CD4-positive, alpha-beta T cell treated with Interleukin-21 for 1 hour (primary cell): ENCODE results near the gene SDCCAG8.

ENCODE experiments used
- DNase-seq: peaks from one replicate; pipeline ENCODE4 v3.0.0-alpha.2; 2020

The SDCCAG8 gene

DNA sequence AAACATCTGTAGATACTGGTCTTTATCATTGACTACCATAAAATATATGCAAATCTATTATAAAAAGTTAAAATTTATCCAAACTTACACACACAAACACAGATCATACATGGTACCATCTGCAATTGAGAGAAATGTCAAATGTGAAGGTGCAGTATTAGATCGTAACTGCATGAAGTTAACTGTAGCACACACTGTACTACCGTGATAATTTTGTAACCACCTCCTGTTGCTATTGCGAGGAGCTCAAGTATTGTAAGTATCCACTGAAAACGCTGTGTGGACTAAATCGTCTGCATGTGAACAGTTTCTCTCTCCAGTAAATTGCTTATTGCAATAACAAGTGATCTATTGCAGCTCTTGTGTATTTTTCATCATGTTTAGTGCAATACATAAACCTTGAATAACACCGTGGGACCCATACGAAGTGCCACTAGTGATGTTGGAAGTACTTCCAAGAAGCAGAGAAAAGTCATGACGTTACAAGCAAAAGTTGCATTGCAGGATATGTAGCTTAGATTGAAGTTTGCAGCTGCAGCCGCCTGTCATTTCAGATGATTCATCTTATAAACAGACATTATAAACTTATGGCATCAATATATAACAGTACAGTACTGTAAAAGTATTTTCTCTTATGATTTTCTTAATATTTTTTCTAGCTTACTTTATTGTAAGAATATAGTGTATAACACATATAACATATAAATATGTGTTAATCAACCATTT, 172.9 kb downstream of the SDCCAG8 start:
- DNase-seq, result no peak

DNA sequence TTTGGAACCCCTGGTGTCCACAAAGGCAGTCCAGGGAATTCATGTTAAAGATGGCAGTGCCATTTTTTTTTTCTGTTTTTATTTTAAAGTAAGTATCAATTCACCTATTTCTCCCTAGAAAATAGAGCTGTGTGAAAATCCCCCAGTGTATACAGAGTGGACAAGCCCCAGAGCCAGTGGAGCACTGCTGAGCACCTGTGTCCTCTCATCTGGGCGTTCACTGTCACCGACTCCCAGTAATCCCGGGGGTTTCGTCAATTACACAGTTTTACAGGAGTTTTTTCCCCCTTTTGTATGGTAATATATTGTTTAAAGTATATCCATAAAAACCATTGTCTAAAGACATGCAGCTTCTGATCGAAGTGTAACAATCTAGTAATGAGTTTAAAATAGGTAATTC, 175.8 kb downstream of the SDCCAG8 start:
- no peak for DNase-seq

DNA sequence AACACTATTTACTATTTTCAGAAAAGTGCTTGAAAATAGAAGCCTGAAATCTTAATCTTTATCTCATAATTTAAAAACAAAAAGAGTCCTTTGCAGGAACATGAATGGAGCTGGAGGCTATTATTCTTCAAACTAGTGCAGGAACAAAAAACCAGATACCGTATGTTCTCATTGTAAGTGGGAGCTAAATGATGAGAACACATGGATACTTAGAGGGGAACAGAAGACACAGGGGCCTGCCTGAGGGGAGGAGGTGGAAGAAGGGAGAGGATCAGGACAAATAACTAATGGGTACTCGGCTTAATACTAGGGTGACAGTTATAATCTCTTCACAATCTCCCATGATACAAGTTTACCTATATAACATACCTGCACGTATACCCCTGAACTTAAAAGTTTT, 176.3 kb downstream of the SDCCAG8 start:
- no peak for DNase-seq

DNA sequence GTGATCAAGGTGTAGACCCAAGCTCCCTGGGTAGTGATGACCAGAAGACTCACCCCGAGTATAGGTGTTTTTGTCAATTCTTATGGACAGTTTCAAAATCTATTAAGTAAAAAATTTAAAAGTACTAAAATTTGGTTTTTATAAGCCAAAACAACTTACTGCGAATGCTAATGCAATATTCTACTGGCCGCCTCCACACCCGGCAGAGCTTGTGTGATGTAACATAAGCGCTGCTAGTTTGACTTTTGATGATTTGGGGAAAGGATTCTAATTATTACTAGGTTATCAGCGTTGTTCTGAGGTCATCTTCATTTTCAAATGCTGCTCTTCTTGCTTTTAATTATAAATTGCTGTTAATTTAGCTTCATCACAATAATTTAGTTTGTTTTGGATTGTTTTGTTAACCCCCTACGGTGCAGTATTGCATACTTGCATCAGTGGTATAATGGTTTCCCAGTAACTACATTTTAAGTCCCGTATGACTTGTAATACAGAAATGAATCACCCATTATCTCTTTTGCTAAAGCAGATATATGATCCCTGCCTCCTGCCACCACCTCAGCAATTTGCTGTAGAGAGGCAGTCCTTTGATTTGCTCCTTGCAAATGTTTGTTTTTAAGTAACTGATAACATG, 178.0 kb downstream of the SDCCAG8 start:
- no peak for DNase-seq

DNA sequence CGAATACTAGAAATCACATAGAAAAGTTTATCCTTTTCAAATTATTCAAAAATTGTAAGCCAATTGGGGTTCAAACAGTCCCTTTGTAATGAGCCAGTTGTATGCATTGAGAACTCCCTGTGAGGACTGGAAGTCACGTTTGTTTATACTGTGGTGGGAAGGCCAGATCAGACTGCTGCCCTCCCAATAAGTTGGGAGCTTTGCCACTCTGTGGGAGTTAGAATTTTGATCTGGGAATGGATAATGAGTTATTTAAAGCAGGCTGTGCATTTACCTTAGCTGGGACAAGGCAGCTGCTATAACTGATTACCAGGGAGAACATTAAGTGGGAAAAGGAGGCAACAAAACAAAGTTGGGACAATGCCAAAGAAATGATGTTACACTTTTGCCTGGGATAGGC, 178.8 kb downstream of the SDCCAG8 start:
- DNase-seq, result no peak

DNA sequence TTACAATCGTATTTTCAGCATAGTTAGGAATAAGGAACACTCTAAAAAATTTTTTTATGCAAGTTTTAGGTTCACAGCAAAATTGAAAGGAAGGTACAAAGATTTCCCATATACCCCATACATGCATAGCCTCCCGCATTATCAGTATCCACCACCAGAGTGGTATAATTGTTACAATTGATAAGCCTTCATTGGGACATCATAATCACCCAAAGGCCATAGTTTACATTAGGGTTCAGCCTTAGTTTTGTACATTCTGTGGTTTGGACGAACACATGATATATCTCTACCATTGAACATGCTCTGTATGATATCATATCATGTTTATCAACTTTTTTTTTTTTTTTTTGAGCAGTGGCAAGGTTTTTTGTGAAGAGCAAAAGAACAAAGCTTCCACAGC, 180.0 kb downstream of the SDCCAG8 start:
- DNase-seq, result no peak

DNA sequence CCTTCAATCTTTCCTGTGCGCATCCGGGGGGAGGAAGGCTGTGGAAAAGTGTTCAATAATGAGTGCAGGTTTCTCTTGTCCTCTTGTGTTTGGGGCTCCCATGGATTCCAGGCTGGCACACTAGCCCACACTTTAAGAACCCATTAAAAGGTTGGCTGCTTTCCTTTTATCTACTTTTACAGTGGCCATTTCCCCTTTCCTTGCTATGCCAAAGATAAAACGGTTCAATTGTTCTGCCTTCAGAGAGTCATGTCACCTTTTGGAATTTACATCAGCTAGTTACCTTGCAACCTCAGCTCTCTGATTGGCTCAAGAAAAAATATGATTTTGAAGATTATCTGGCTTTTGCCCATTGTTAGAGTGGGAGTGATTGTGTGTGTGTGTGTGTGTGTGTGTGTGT, 182.3 kb downstream of the SDCCAG8 start:
- no peak for DNase-seq

DNA sequence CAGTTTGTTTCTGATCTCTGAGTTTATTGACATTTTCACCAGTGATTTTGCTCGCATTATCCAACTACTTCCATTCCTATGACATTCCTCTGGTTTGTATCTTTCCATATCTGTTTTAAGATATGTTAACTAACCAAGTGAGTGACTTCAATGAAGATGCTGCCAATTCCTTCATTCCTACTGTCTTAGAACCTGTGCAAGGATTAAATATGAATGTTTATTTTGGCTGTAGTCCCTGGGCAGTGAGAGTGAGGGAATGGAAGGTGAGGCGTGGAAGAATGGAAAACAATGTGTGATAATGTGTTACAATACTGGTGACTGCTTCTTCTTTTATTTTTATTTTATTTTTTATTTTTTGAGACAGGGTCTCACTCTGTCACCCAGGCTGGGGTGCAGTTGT, 183.0 kb downstream of the SDCCAG8 start:
- no peak for DNase-seq

DNA sequence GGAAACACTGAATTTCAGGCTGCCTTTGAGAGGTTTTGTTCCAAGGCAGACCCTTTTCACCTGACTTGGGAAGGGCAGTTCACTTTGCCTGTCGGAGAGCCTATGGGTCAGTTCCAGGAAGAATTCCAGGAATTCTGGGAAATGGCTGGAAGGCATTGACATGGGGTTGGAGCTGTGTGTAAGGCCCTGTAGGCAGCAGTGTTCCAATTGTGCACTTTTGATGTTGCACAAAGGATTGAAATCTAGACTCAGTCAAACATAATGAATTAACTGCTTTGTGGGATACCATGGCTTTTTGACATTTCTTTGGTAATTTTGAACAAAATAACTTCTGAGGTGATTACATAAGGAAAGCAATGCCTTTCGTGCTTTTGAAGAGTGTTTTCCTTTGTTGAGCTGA, 184.6 kb downstream of the SDCCAG8 start:
- no peak for DNase-seq

DNA sequence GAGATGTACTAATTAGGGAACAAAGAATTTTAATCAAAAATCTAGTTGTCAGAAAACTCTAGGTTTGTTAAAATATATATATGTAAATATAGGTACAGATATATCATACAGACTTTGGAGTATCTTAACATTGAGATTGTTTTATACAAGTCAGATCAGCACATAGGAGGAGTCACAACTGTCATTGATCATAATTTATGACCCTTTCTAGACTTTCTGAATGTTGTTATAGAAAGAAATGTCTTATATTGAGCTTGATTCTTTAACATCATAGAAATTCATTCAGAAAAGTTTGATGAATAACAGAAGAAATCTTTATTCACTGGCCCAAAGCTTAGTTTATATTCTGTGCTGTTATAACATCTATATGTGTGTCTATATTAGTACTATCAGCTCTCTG, 185.8 kb downstream of the SDCCAG8 start:
- no peak for DNase-seq

DNA sequence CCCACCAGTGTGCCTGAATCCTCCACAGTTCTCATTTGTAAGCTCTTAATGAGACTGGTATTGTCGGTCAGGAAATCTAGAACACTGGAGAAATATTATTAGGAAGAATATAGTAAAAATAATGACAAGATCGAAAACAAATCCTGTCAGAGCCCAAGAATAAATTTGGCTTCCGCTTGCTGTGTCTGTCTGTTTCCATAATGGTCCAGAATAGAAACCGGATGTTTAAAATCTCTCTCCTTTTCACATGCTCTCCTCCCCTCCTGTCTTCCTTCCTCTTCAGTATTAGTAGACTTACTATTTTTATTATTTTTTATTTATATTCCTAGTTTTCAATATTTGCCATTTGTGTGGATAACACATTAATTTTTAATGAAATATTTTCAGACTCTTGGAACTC, 187.7 kb downstream of the SDCCAG8 start:
- DNase-seq, result no peak

DNA sequence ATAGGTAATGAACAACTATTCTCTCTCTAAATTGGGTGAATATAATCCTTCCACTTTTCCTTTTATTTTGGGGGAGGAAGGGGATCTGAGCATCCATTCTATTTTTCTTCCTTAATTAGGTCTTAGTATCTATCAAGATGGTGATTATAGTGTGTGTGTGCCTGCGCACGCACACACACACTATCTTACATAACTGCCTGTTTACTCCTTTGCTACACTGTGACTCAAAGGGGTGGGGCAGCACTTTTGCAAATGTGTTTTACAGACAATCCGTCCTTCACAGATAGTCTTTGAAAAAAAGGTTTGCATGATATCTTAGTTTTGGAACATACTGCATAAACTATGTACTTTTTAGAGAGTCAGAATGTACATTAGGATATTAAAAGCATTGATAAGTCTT, 191.5 kb downstream of the SDCCAG8 start:
- DNase-seq, result peak; percentile 7

DNA sequence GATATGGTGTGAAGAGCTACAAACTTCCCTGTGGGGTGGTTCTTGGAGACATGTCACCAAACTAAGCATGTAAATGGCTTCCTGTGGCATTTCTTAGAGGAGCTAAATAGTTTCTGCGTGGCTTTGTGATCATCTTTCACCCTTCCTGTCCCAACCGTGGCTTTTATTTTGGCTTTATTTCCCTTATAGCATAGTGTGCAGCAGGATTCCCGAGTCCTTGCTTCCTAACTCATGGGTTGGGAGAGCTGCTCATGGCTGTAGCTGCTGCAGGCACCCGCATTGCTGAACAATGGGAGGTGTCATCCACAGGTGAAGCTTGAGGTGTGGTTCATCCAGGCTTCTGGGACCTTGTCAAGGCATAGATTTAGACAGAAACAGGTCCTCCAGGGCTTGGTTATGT, 192.0 kb downstream of the SDCCAG8 start:
- DNase-seq, result no peak

DNA sequence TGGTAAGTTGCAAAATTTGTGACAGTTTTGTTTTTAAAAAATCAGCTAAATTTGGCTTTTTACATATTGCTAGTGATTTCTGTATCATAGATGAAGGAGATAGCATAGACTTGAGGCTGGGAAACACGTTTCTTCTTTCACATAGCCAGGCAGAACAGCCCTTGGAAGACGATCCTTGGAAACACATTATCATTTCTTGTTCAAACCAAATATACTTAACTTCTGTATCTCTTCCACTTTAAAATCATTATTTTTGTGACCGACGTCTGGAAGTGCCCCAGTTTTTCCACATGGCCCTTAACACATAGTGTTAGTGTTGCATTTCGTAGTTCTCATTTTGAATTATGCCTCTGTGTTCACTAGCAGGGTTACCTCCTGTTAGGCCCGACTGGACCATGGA, 193.5 kb downstream of the SDCCAG8 start:
- DNase-seq, result no peak

DNA sequence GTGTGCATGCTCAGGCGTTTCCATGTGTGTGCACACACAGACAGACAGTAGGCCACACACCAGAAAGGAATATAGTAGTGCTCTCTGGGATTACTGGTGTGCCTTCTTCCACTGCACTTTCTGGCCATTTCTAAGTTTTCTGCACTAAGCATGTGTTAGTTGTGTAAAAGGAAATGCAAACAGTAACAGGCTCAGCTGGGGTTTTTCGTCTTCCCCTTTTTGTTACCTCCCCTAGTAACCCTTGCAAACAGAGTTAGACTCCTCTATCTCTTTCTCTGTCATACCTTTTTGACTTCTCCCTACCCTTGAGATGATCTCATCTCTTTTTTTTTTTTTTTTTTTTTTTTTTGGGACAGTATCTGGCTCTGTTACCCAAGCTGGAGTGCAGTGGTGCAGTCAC, 196.3 kb downstream of the SDCCAG8 start:
- no peak for DNase-seq

DNA sequence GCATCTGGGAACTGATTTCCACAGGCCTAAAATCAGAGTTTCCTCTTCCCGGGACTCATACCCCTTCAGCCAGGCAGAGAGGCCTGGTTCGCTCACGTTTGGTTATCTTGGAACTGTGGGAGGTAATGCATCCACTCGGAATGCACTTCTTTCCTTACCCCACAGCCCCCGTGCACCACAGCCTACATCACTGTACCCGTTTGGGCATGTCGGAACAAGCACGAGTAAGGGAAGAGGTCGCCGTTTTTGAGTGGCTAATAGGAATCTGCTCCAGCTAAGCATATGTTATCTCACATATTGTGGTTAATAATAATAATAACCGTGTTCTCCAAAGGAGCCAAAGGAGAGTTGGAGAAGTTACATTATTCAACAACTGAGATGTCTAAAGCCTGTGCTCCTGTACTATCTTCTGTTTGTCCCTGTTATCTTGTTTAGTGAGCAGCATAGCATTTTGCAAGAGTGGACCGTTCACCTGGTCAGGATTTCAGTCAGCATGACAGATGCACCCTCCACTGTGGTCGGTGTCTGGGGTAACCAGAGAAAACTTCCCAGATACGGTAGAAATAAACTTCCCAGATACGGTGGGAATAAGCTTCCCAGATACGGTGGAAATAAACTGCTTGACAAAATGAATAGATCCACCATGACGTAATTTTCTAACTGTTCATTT, 198.6 kb downstream of the SDCCAG8 start:
- DNase-seq, result no peak

DNA sequence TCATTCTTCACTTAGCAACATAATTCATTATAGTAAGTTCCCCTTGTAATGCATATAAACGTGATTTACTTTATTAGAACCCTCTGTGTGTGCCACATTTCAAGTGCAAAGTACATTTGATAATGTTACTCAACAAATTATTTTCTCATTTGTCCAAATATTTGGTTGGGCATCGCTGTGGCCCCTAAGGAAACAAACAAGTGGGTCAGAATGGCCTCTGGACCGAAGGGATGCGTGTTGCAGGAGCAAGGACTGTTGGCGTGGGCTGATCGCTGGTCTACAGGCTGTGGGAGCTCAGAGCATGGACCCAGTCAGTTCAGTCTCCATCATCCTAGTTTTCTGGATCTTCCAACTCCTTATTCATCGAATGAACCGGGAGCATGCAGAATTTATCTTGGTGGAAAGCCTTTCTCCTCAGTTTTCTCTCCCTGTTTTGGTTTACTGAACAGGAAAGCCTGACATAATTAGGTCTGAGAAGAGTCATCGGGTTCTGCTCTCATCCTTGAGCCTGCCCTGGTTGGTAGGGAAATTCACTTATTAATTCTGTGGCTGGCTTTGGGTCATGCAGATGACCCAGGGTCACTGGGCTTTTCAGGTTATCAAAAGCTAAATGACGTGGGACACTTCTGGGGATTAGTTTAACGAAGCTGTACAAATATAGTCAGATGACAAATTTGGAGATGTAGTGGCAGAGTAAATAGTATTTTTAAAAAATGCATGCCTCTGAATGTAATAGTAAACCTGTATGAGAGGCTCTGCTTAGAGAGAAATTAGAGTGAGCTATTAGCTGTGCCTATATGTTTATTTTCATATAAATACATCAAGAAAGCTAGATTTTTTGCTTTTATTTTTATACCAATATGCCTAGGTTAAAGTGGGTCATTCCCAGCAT, 200.2 kb downstream of the SDCCAG8 start:
- DNase-seq, result no peak

DNA sequence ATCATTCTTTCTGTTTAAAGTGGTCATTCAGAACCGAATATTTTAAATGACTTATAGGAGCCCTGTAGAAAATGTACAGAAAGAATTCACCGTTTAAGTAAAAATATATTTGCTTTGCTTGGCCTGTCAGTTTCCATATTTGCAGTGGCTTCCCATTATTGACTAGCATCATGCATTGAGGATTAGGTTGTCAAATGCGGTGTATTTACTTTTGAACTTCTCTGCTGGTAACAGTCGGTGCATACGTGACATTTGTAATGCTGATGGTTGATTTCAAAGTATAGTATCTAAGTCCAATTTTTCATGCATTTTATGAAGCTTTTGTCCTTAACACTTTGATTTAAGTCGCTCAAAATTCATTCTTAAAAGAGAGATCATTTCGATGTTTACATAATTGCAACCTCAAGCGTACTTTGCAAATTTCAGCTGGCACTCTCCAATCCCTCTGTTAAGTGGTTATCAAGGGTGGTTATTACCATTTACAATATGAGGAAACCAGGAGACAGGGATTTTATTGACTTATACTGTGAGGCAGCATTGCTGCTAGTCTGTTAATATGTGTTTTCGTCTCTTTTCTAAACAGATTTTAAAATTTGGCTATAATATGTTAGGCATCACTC, 201.6 kb downstream of the SDCCAG8 start:
- no peak for DNase-seq

DNA sequence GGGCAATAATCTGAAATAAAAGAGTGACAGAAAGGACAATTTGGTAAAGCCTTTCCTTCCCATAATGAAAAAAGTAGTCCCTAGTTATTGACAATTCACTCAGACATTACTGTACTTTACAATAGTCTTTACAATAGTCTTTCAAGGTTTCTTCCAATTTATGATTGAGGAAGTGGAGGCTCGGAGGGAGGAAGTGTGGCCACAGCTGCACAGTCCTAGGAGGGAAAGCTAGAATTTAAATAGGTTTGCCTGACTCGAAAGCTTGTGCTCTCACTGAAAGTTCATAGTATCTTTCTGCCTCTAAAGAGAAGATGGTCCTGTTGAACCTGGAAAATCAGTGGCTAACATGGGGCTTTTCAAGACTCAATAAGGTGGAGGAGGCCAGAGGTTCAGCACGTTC, 203.2 kb downstream of the SDCCAG8 start:
- DNase-seq, result no peak

DNA sequence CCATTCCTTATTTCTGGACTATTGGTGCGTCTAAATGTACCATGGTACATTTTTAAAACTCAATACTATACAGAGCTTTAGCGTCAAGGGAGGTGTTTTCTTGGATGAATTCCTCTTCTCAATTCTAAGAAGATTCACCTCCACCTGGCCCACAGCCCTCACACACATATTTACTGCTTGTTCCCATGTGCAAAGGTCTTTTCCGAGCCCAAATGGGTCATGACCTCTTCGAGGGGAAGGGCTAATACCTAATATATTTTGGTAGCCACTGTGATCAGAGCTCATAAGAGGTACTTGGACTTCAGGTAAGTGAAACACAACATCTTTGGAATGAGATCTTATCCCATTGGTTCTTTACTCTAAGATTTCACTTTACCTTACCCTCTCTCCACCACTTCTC, 205.9 kb downstream of the SDCCAG8 start:
- no peak for DNase-seq

DNA sequence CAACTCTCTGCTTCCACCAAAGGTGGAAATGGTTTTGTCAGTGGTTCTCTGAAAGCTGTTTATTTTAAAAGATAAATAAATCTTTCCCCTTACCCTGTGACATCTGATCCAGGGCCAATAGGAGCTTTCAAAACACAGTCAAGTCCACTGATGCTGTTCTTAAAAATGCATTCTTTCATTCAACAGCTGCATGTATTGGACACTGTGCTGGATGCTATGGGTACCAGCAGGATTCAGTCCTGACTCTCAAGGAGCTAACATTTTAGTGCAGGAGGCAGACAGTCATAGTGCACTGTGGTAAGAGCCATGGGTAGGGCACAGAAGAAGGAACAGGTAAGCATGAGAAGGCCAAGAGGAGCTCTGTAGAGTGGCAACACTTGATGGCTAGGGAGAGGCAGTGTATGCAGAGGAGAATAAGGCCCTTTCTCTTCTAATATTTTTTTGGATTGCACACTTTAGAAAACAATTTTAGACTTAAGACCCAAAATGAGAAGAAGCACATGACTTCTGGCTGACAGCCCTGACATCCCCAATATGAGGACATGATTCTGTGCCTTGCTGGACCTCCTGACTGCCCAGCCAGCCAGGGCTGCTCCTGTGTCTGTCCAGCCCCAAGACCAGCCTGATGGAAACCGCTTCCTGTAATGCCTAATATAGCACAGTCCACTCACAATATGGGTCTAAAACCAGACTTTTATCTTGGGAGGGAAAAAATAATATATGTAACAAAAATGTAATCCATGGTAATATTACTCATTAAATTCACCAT, 207.3 kb downstream of the SDCCAG8 start:
- no peak for DNase-seq

DNA sequence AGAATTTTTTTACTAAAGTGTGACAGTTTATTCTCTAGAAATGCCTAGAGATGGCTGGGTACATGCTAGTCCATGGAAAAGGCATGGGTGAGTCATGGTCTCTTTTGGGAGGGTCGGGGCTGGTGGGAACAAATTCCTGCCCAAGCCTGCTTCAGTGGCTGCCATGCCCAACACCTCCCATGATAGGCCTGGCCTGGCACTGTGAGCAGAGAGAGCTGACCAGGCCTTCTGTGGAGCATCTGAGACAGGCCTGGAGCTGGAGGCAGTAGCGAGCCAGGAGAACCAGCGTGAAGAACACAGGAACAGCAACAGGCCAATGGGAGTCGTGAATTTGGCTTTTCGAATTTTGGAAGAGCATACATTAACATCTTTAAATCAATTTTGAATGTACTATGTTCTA, 209.2 kb downstream of the SDCCAG8 start:
- no peak for DNase-seq
